Islet of Langerhans (tissue), 1 donor: Measurements from ENCODE around the gene DKC1.

ENCODE experiments used
- FAIRE-seq: peaks from one replicate; lab custom pipeline; 2011; peaks lifted over from hg19 to GRCh38; lab: Jason Lieb, UNC

DKC1 gene

DNA sequence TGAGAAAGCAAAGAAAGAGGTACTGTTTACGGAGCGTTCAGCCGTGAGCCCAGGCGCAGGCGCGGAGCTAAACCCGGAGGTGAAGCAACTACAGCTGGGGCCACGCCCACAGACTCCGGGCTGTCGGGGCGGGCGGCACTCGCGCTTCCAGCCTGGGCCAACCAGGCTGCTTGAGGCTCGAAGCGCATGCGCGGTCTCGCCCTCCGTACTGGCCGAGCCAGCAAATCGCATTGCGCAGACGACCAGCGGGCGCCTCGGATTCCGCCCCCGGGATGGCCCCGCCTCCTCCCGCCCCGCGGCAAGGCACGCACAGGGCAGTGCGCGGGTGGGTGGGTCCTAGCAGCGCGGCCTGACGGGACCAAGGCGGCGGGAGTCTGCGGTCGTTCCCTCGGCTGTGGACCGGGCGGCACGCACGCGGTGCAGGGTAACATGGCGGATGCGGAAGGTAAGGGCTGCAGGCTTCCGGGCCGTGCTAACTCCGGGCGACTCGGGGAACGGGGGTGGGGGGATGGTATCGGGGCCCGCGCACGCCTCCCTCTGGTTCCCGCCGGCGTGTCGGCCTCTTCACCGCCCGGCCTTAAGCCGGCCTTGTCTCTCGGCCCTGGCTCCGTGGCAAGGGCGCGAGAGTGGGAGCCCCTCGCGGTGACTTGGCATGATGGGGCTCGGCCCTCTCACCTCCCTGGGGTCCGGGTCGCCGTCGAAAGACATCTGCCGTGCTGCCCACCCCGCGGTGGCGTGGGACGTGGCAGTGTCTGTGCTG lies at the start of gene DKC1:
Gene DKC1, plus strand, starts transcription at position 328 of the 760 bp plus-strand sequence. Its CDS starts 102 bp downstream, at position 430.
- FAIRE-seq: no peak

DNA sequence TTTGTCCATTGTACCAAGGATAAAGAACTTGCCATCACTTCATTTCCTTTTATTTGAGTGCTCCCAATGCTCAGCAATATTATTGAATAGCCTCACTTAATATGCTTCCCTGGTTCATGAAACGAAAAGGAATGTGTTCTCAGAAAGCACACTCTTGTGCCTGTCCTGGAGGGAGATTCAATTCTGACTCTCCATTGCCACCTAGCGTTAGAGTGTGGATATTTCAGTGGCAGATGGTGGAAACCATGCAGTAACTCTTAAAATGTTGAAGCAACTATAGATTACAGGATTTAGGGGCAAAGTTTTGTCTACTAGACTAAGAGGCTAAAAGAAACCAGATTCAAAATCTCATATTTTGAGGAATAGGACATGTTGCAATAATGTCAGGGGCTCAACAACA lies 47.7 kb upstream of the DKC1 start:
- FAIRE-seq: peak; percentile 92

DNA sequence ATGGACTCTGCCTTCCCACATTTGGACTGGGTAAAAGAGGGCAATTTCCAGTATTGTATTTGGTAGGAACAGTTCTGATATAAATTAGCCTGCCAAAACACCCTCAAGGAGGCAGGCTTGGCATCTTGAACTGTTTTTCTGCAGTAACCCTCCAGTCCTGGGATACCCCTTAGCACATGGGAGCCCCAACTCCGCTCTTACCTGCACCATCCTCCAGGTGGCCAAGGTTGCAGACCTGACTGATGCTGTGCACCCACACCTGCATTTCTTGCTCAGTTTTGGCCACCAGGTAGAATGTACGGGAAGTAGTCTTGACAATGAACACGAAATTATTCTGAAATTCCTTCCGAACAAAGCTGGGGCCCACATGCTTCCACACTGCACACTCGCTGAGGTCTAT lies 46.8 kb upstream of the DKC1 start:
- no peak for FAIRE-seq

DNA sequence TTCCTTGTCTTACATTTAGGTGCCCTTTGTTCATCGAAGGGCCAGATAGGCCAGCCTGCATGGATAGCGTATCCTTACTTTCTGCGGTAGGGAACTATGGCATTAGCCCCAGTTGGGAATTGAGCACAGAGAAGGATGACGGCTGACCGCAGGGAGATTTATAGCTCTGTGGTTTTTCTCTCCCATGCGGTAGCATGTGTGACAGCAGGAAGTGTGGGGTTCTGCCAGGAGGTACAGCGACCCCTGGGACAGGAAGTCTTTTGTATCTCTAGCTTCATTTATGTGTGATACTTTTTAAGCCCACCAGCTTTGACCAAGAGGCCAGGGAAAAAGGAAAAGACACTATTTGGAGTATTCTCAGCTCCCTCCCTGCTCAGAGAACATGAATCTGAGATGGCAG lies 44.8 kb upstream of the DKC1 start:
- no peak for FAIRE-seq

DNA sequence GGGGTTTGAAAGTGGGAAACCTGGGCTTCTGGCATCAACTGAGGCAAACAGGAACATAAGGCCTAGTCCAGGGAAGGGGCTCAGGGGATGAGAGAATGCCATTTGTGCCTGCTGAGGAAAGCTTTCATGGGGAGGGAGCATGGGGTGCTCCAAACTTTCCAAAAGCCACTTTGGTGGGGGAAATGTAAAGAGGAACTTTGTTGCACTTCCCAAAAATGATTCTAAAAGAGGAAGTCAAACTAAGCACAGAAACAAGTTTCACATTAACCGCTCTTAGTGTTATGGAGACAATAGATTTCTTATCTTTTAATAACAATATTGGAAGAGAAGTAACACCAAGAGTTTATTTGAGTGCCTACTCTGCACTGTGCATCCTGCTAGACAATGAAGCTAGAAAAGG lies 44.0 kb upstream of the DKC1 start:
- FAIRE-seq: no peak

DNA sequence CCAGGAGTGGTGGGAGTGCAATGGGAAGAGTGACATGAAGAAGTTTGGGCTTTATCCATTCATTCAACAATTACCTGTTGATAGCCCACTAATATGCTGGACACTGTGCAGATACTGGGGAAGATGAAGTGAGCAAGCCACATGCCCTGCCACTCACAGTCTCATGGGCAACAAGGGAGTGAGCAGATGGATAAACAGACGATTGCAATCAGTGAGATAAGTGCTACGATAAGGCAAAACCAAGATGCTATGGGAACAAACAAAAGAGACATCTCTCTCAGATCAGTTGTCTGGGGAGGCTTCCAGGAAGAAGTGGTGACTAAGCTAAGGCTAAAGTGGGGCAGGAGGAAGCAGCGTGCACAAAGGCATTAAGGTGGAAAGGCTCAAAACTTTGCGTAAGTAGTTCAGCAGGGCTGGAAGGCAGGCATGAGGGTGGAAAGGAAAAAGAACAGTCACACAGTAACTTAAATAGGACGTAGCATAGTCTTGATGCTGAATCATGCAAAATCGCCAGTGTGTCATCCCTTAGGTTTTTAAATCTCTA lies 43.5 kb upstream of the DKC1 start:
- FAIRE-seq: no peak

DNA sequence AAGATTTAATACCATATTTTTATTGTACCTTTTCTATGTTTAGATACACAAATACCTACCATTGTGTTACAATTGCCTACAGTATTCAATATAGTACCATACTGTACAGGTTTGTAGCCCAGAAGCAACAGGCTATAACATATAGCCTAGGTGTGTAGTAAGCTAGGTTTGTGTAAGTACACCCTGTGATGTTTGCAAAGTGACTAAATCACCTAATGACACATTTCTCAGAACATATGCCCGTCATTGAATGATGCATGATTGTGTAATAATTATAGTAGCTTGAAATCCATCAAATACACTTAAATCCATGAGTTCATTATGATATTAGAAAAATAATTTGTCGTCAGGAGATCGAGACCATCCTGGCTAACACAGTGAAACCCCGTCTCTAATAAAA lies 42.6 kb upstream of the DKC1 start:
- FAIRE-seq: no peak

DNA sequence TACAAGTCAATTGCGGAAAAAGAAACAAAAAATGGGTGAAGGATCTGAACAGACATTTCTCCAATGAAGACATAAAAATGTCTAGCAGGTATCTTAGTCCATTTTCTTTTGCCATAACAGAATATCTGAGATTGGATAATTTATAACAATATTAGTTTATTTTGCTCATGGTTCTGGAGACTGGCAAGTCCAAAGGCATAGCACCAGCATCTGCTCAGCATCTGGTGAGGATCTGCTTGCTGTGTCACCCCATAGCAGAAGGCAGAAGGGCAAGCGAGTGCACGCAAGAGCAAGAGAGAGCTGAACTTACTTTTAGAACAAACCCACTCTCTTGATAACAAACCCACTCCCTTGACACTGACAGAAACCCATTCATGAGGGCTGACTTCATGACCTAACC lies 41.5 kb upstream of the DKC1 start:
- no peak for FAIRE-seq

DNA sequence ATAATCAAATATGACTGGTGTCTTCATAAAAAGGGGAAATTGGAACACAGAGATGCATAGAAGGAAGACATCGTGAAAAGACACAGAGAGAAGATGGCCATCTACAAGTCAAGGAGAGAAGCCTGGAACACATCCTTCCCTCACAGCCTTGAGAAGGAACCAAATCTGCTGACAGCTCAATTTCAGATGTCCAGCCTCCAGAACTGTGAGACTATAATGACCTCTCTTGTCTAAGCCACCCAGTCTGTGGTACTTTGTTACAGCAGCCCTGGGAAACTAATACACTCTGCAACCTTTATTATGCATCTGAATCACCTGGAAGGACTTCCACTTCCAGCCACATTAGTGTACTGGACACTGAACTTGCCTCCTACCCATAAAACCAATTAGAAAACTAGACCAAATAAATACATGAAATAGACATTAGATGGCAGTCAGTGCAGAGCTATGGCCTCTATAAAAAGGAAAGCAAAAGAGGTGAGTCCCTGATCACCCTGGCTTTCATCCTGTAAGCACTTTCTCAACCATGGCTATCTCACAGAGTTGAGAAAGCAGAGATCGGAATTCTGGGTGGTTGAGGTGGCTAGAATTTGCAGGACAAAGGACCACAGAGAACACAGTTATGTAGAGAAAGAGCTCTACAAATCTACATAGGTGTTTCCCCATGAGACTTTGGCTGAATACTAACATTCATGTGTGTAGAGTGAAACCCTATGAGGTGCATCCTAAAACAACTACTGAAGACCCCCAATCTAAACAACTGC lies 37.5 kb upstream of the DKC1 start:
- FAIRE-seq: no peak

DNA sequence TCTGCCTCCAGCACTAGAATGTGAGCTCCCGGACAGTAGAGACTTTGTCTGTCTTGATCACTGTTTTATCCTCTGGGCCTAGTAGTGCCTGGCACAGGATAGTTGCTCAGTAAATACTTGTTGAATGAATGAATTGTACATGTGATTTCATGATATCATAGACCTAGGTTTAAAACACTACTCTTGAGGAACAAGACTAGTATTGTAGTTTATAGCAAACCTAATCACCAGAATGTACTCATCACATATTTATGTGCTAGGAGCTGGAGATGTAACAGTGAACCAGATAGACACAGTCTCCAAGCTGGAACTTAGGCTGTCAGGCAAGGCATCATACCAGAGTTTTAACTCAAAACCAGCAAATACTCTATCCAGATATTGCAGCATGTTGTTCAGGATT lies 35.2 kb upstream of the DKC1 start:
- FAIRE-seq: no peak

DNA sequence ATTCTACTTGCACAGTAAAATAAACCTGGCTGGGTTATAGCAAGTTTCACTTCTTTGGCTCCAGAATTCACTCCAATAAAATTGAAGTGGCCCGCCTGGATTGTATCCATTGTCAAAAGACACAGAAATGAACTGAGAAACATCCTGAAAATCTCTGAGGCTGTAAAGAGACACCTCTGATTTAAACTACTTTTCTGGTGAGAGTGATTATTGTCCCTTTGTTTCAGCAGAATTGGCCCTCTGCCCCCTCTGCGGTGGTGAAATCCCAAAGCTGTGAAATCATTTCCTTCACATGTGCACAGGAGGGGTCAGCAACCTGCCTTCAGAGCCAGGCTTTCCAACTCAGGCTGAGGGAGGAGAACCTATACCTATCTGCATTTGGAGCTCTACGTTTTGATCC lies 34.8 kb upstream of the DKC1 start:
- no peak for FAIRE-seq

DNA sequence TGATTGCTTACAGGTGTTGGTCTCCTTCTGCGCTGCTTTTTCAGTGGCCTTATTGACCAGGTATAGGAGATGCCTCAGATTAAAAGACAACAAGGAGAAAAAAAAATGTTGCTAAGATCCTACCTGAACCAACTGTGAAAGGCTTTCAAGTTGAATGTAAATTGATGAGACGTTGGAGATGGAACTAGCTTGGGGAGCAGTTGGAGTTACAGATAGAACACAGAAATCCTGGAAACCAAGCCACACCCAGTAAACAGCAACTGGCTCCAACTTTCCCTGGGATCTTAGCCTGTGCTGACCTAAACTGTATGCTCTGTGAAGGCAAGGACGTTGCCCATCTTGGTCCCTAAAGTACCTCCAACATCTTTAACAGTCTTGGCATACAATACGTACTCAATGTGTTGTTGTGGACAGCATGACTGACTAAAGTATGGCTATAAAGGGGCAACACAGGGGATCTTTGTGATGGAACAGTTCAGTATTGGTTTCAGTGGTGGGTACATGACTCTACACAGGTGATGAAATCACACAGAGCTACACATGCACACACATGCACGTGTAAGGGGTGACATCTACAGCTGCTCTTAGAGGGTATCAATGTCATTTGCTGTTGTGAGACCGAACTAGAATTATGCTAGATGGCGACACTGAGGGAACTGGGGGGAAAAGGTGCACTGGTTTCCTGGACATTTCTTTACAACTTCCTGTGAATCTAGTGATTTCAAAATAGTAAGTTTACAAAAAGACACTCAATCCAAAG lies 34.1 kb upstream of the DKC1 start:
- no peak for FAIRE-seq

DNA sequence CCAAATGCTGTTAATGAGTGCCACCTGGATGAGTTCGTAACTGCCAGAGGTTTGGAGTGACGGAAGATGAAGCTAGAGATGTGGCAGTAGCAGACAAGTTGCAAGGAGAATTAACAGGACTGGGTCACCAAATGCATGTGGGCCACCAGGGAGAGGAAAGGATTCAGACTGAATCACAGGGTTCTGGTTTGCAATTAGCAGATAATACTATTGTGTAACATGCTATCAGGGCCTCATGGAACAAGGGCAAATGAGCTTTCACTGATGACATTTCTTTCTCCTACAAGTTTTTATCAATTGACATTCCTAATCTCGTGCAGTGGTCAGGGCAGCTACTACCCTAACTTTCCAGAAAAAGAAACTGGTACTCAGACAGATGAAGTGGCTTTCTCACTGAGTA lies 33.2 kb upstream of the DKC1 start:
- no peak for FAIRE-seq

DNA sequence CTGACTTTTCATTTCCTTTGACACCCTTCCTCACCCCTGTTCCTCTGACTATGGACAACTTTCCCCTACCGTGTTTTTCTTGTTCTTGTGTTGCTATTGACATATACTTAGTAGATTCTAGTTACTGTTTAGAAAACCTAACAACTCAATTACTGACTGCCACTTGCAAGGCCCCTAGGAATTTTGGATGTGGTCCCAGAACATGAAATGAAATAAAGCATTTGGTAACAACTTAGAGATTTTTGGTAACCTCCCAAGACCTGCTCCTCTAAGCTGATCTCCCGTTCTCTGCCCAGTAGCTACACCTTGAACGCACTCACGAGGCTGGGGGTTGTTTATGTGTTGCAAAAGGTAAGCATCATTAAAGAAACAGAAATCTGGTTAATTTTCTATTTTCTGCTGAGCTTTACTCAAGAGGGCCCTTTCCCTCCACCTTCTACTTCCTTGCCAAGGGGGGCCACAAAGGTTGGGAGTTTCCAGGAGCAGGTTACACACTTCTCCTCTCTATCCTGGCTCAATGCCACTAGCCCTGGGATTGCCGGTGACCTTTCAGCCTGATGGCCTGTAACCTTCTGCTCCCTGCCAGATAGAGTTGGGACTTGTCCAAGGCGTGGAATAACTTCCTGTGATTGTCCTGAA lies 32.3 kb upstream of the DKC1 start:
- FAIRE-seq: no peak

DNA sequence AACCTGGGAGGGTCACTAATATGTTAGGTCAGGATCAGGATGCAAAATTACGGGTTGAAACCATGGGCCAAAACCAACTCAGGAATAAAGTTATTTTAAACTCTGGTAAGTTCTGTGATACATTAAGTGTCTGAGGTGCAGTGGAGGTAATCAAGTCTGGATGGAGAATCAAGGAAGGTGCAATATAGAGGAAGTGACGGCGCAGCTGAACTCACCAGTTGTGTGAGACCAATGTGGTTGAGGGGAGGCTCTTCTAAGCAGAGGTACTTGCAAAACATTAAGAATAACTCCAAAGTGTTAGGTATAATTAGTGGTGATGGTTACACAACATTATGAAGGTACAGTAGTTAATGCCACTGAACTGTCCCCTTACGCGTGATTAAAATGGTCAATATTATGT lies 31.5 kb upstream of the DKC1 start:
- FAIRE-seq: no peak

DNA sequence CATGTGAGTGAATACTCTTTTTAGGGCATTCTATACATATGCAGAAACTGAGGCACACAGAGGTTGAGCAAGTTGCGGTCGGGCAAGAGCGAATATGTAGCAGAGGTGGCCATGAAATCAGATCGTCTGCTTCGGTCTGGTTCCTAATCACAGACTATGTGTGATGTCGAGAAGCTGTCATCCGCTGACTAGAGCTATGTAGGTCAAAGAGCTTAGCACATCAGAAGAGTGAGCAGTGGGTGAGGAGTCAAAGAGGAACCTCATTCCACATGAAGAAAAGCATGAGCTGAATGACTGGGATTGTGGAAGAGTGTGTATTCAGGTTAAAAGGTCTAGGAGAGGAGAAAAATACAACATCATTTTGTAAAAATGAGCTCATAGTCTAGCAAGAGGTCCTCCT lies 30.8 kb upstream of the DKC1 start:
- no peak for FAIRE-seq

DNA sequence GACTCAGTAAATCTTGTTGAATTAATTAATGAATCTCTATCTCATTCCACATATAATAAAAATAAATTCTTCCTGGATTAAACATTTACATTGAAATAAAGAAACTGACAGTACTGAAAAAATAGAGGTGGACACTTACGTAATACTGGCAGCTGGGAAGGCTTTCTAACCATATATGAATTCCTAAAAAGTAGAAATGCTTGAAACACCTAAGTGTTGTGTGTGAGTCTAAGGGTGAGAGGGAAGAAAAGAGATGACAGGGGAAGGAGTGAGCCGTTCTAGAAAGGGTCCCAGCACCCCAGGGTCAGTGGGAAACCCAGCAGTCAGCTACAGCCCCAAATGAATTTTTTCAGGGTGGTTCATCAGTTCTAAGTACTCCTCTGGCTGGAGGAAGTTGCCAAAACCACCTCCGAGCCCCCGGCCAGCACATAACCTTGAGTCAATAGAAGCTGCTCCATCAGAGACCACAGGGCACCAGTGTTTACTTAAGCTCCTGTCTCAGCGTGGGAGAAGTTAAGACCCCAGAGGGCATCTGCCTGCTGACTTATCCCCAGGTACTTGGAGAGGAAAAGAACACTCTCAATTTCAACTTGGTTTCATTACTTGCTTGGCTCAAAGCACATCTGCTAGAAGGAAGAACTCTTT lies 30.1 kb upstream of the DKC1 start:
- no peak for FAIRE-seq

DNA sequence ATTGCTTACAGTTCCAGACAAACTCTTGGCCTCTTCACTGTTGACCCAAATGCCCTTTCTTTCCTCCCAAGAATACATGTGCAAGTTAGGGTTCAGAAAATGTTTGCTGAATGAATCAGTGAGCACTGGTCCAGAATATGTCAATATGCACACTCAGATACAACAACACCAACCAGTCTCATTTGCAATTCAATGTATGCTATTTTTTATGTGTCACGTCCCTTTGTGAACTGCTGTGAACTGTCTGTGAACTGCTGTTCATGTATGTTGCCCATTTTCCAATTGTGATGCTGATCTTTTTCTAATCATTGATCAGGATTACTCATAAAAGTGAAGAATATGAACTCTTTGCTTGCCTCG lies 29.6 kb upstream of the DKC1 start:
- no peak for FAIRE-seq

DNA sequence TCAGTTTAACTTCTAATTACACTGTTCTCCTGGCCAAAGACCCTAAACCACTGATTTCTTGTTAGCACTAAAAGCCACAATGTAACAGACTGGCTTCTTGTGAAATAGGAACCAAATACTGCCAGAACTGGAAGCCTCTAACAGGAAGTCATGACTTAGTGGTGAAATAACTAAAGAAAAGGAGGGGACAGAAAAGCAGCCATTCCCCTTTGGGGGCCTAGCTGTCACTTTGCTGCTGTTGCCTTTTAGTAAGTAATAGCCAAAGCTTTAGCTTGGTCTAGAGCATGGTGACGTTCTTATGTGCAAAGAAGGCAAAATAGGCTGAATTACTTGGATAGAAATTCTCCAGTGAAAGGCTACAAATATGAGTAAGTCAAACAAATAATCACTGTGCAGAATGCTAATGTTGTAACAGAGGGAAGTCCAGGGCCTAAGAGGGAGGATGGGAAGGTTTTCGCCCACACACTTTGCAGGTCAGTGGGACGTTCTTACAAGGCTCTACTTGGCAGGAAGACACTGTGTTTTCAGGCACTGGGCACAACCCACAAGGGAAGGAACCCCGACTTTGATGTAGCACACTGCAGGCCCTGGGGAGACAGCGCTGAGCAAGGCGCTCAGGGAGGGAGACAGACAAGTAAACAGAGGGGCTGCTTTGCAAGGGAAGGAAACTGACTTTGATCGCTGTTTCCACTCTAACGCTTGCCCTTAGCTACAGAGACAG lies 28.4 kb upstream of the DKC1 start:
- FAIRE-seq: no peak

DNA sequence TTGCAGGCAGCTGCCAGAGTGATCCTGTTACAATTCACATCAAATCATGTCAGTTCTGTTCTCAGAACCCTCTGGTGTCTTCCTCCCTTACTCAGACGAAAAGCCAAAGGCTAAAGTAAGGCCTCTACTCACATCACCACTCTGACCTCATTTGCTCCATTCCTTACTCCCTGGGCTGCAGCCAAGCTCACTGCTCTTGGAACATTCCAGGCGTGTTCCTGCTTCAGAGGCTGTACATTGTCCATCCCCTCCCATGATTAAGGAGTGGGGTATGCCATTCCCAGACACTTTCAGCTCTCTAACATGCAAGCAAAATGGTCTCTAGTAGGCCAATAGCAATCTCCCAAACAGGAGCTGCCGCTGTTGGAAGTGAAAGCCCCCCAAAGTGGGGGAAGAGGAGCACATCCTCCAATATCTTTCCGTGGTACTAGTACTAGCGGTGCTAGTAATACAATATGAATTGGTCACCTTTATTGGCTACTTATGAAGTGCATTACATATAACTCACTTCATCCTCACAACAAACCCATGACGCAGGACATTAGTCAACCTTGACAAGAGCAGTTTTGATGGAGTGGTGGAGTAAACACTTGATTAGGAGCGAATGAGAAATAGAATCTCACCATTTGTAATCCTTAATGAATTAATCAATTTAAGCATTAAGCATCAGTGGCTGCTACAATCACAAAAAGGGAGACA lies 26.8 kb upstream of the DKC1 start:
- no peak for FAIRE-seq

DNA sequence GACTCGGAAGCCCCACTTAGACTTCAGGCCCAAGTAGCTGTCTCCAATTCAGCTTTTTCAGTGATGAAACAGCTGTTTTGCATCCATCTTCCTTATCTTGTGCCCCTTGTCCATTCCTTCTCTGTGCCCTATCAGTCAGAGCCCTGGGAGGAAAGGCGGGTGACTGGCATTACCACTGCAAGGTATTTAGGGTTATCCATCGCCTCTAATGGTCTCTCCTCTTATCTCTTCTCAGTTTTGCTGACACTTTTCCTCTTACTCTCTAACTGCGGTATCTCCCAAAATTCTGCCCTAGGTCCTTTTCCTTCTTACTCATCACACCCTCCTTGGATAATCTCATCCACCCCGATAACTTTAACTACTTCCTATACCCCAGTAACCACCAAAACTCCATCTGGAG lies 25.5 kb upstream of the DKC1 start:
- no peak for FAIRE-seq
